ENCODE measurements around the gene GSTM3. TPM values are rescaled to one million over a fixed set of nuclear protein-coding genes. Genes with fewer than 3 reads are reported as not detected.
"Not testable (repeated sequence)": the region's sequence is repeated elsewhere in the genome, so short reads cannot be mapped to it uniquely, and the experiment has no call there.

Gene GSTM3
- total RNA-seq, 2 donors from 2014 or later: 39.0 to 41.1 TPM

- DNase-seq (ENCODE audit: low spot score in 2 of 2); H3K9me3 Mint-ChIP-seq; H3K27ac Mint-ChIP-seq; H3K36me3 Mint-ChIP-seq; ATAC-seq: not testable (repeated sequence)
Measured at GRCh38 chr1:109702940-109703339, 37.9 kb downstream of the GSTM3 start.

- not testable (repeated sequence) for H3K27ac Mint-ChIP-seq; DNase-seq (ENCODE audit: low spot score in 2 of 2); ATAC-seq; H3K9me3 Mint-ChIP-seq; H3K36me3 Mint-ChIP-seq
Measured at GRCh38 chr1:109697861-109698260, 43.0 kb downstream of the GSTM3 start.

- DNase-seq (ENCODE audit: low spot score in 2 of 2): no peak
- Mint-ChIP-seq H3K27ac (no peak overlapping the region), H3K36me3 (no peaks in the 10 kb centered on the region), H3K9me3 (no peaks in the 10 kb centered on the region)
- no peak for ATAC-seq
Measured at GRCh38 chr1:109697066-109697465, 43.8 kb downstream of the GSTM3 start.

- H3K9me3 Mint-ChIP-seq; H3K27ac Mint-ChIP-seq; DNase-seq (ENCODE audit: low spot score in 2 of 2); ATAC-seq; H3K36me3 Mint-ChIP-seq: not testable (repeated sequence)
Measured at GRCh38 chr1:109695138-109695537, 45.7 kb downstream of the GSTM3 start.

- not testable (repeated sequence) for H3K9me3 Mint-ChIP-seq; ATAC-seq; H3K27ac Mint-ChIP-seq; DNase-seq (ENCODE audit: low spot score in 2 of 2)
- H3K36me3 Mint-ChIP-seq: peaks cover 0 to 15% of the 10 kb centered on the region in 2 donors
Measured at GRCh38 chr1:109694400-109694799, 46.4 kb downstream of the GSTM3 start.

GRCh38 chr1:109691759-109692158 lies 49.1 kb downstream of the GSTM3 start:
- DNase-seq (ENCODE audit: low spot score in 2 of 2): no peak
- Mint-ChIP-seq H3K9me3 (no peaks in the 10 kb centered on the region), H3K36me3 (peaks cover 0 to 21% of the 10 kb centered on the region in 2 donors), H3K27ac (peak overlapping the region in 1 of 2 donors; percentile 45)
- no peak for ATAC-seq

GRCh38 chr1:109689844-109690405 lies 50.9 kb downstream of the GSTM3 start:
- no peak for DNase-seq (ENCODE audit: low spot score in 2 of 2)
- peaks cover 0 to 3% of the 10 kb centered on the region in 2 donors for H3K9me3 Mint-ChIP-seq
- ATAC-seq: no peak
- H3K36me3 Mint-ChIP-seq: peaks cover 0 to 24% of the 10 kb centered on the region in 2 donors
- H3K27ac Mint-ChIP-seq: peak overlapping the region in 1 of 2 donors; percentile 57

GRCh38 chr1:109687641-109688499 lies 53.0 kb downstream of the GSTM3 start, which contains the start of gene GSTM1:
GSTM1 (plus strand) TSS chr1:109687817; CDS start chr1:109687874, 57 bp downstream.
- peak in 1 of 2 donors; percentile 99 for ATAC-seq
- Mint-ChIP-seq H3K27ac (peak within 1 kb of the TSS in 1 of 2 donors; percentile 97), H3K9me3 (peaks cover 0 to 5% of the 10 kb centered on the region in 2 donors), H3K36me3 (peaks cover 0 to 27% of the 10 kb centered on the region in 2 donors)
- DNase-seq (ENCODE audit: low spot score in 2 of 2): peak in 1 of 2 donors; percentile 87

GRCh38 chr1:109687109-109687508 lies 53.7 kb downstream of the GSTM3 start:
- Mint-ChIP-seq H3K27ac (peak overlapping the region in 1 of 2 donors; percentile 90), H3K36me3 (peaks cover 0 to 27% of the 10 kb centered on the region in 2 donors)
- not testable (repeated sequence) for H3K9me3 Mint-ChIP-seq; DNase-seq (ENCODE audit: low spot score in 2 of 2)
- ATAC-seq: peak in 1 of 2 donors; percentile 6

- not testable (repeated sequence) for ATAC-seq; H3K27ac Mint-ChIP-seq; DNase-seq (ENCODE audit: low spot score in 2 of 2); H3K9me3 Mint-ChIP-seq
- H3K36me3 Mint-ChIP-seq: peaks cover 0 to 26% of the 10 kb centered on the region in 2 donors
Measured at GRCh38 chr1:109685890-109686289, 54.9 kb downstream of the GSTM3 start.

GRCh38 chr1:109685399-109685798 lies 55.4 kb downstream of the GSTM3 start:
- not testable (repeated sequence) for ATAC-seq; H3K27ac Mint-ChIP-seq; DNase-seq (ENCODE audit: low spot score in 2 of 2)

GRCh38 chr1:109684777-109685176 lies 56.1 kb downstream of the GSTM3 start:
- H3K27ac Mint-ChIP-seq; DNase-seq (ENCODE audit: low spot score in 2 of 2); ATAC-seq; H3K9me3 Mint-ChIP-seq: not testable (repeated sequence)
- H3K36me3 Mint-ChIP-seq: peaks cover 0 to 15% of the 10 kb centered on the region in 2 donors

More at GRCh38 chr1:109685399-109685798, 55.4 kb downstream of the GSTM3 start:
- peaks cover 0 to 22% of the 10 kb centered on the region in 2 donors for H3K36me3 Mint-ChIP-seq
- not testable (repeated sequence) for H3K9me3 Mint-ChIP-seq

Other genes with a start within 250 kb of the GSTM3 start
- 10 to 100 TPM; 11.3 to 14.9 TPM for gene CYB561D1, start 246.9 kb downstream of the GSTM3 start, total RNA-seq
- gene AMIGO1, start 231.3 kb downstream of the GSTM3 start, total RNA-seq: 1 to 10 TPM in 1 of 2 donors, under 1 TPM in 1; 0.97 to 1.3 TPM
- gene GPR61, start 201.2 kb downstream of the GSTM3 start, total RNA-seq: under 1 TPM in 1 of 2 donors, not detected in 1; 0.57 TPM
- gene GNAI3, start 192.4 kb downstream of the GSTM3 start, total RNA-seq: 10 to 100 TPM in 1 of 2 donors, 1 to 10 TPM in 1; 8.9 to 10.1 TPM
- gene GNAT2, start 121.4 kb downstream of the GSTM3 start, total RNA-seq: under 1 TPM in 1 of 2 donors, not detected in 1; 0.34 TPM
- gene AMPD2, start 121.2 kb downstream of the GSTM3 start, total RNA-seq: 100 to 1,000 TPM in 1 of 2 donors, 10 to 100 TPM in 1; 91.5 to 113 TPM
- gene GSTM4, start 84.9 kb downstream of the GSTM3 start, total RNA-seq: 10 to 100 TPM; 22.0 to 23.8 TPM
- 10 to 100 TPM; 13.6 to 41.7 TPM for gene GSTM2, start 73.0 kb downstream of the GSTM3 start, total RNA-seq
- gene GSTM1, start 53.2 kb downstream of the GSTM3 start, total RNA-seq: 100 to 1,000 TPM in 1 of 2 donors, not detected in 1; 129 TPM
- under 1 TPM in 1 of 2 donors, not detected in 1; 0.89 TPM for gene GSTM5, start 28.8 kb downstream of the GSTM3 start, total RNA-seq
- gene EPS8L3, start 22.9 kb upstream of the GSTM3 start, total RNA-seq: not detected
- 10 to 100 TPM; 13.7 to 19.9 TPM for gene CSF1, start 169.8 kb upstream of the GSTM3 start, total RNA-seq
- gene AHCYL1, start 243.7 kb upstream of the GSTM3 start, total RNA-seq: 100 to 1,000 TPM in 1 of 2 donors, 10 to 100 TPM in 1; 78.8 to 112 TPM

Measured in activated naive CD4-positive, alpha-beta T cell treated with anti-CD3 and anti-CD28 coated beads, Interleukin-2, amount 50 U/mL, for 72 hours (primary cell).